GM21360 (cell line): ENCODE measurements around the gene DNAAF5.

Experiments used
- ATAC-seq: cut with Tn5 transposase; IDR thresholded peaks from one replicate; pipeline ENCODE4 v1.9.1; 2021; ENCODE audit warnings: mild to moderate bottlenecking, moderate library complexity; ENCODE audit not compliant: unreplicated experiment

The DNAAF5 gene

GRCh38 chr7:763762-764161 lies 37.3 kb downstream of the DNAAF5 start:
- no peak for ATAC-seq

- ATAC-seq = no peak
Observed at GRCh38 chr7:765383-765782, 38.9 kb downstream of the DNAAF5 start.

GRCh38 chr7:767580-767940 lies 41.1 kb downstream of the DNAAF5 start:
- ATAC-seq = no peak

- no peak for ATAC-seq
Observed at GRCh38 chr7:767941-768731, 41.6 kb downstream of the DNAAF5 start.

- ATAC-seq = no peak
Observed at GRCh38 chr7:768881-769504, 42.5 kb downstream of the DNAAF5 start.

GRCh38 chr7:770336-770735 lies 43.8 kb downstream of the DNAAF5 start:
- no peak for ATAC-seq

GRCh38 chr7:770741-771166 lies 44.3 kb downstream of the DNAAF5 start:
- ATAC-seq = no peak

- ATAC-seq = no peak
Observed at GRCh38 chr7:771234-772004, 44.9 kb downstream of the DNAAF5 start.

GRCh38 chr7:772005-772294 lies 45.5 kb downstream of the DNAAF5 start:
- no peak for ATAC-seq

- no peak for ATAC-seq
Observed at GRCh38 chr7:772392-772791, 45.9 kb downstream of the DNAAF5 start.

GRCh38 chr7:772861-773621 lies 46.5 kb downstream of the DNAAF5 start:
- no peak for ATAC-seq

- ATAC-seq = no peak
Observed at GRCh38 chr7:773622-773915, 47.1 kb downstream of the DNAAF5 start.

GRCh38 chr7:774161-775109 lies 47.9 kb downstream of the DNAAF5 start:
- ATAC-seq = no peak

GRCh38 chr7:776381-776780 lies 49.9 kb downstream of the DNAAF5 start:
- ATAC-seq = no peak

- no peak for ATAC-seq
Observed at GRCh38 chr7:776992-777727, 50.7 kb downstream of the DNAAF5 start.

- no peak for ATAC-seq
Observed at GRCh38 chr7:777728-778078, 51.2 kb downstream of the DNAAF5 start.

GRCh38 chr7:778271-778967 lies 51.9 kb downstream of the DNAAF5 start:
- ATAC-seq = no peak

- ATAC-seq = no peak
Observed at GRCh38 chr7:778968-779451, 52.5 kb downstream of the DNAAF5 start.

- no peak for ATAC-seq
Observed at GRCh38 chr7:779480-779879, 53.0 kb downstream of the DNAAF5 start.
